Measurements from ENCODE around the gene TNIK. TPM values are rescaled to one million over a fixed set of nuclear protein-coding genes. Genes with fewer than 3 reads are reported as not detected.

TNIK gene
- total and polyA plus RNA-seq, 2 of the 13 experiments (the other 11 are each of a cell fraction or from before 2014, with no cell fraction given), result 0.15 to 0.22 TPM

DNA sequence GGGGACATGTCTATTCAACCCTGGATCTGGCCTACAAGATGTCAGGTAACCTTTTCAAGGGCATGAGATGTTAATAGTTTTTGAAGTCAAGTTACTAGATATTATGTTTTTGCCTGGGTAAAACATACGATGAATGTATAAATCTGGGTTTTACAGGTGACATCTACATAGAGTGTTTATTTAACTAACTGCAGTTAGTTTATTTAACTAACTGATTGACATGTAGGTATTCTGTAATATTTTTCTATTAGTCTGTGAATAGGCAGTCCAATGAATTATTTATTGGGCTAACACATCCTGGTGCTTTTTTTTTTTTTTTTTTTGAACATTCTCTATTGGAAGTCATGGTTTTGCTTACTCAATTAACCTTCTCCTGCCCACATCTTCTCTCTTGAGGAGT is 38.7 kb upstream of the TNIK start:
- Histone ChIP-seq H3K4me1 (ENCODE audit: insufficient read depth, low read length) (no peaks in the 10 kb centered on the region), H3K9ac (ENCODE audit: insufficient read depth, low read depth, low read length) (no peak overlapping the region), H3K9me3 (ENCODE audit: low read length) (no peaks in the 10 kb centered on the region), H3K4me3 (replicated peaks in 1 of 3; ENCODE audit: insufficient read depth in 1 of 3, low read depth in 2 of 3, low read length in 3 of 3) (no peak overlapping the region), H3K4me2 (ENCODE audit: low read depth, low read length) (no peak overlapping the region), H2AFZ (ENCODE audit: low read length) (no peak overlapping the region), H3K27me3 (ENCODE audit: control insufficient read depth in 1 of 2, insufficient read depth in 2 of 2, low read length in 2 of 2) (no peaks in the 10 kb centered on the region; a peak in 1 of 5 replicates), H3K27ac (ENCODE audit: extremely low read length, insufficient read depth, low read length) (no peak overlapping the region), H4K20me1 (ENCODE audit: insufficient read depth, low read length) (no peaks in the 10 kb centered on the region), H3K79me2 (ENCODE audit: insufficient read depth, low read length) (no peaks in the 10 kb centered on the region), H3K36me3 (replicated peaks in 1 of 2; ENCODE audit: control insufficient read depth in 1 of 2, insufficient read depth in 2 of 2, low read length in 2 of 2) (no peaks in the 10 kb centered on the region)
- in situ Hi-C loops (cut with HindIII; ENCODE audit: extremely low pct_ligation_motif_present, low pct_unique_long_range_greater_than_20kb), result no loop called here
- ATAC-seq (no peak), FAIRE-seq (no peak), DNase-seq (ENCODE audit: low spot score) (no peak)
- WGBS (ENCODE audit: low lambda C conversion rate), result 48% methylated on average over 1 of the region's 1 CpG
- no TSS peak for BruUV-seq (replicated peaks)
- POLR2A ChIA-PET, result no interaction called here
- CTCF ChIA-PET (ENCODE audit: low intra/inter-chr PET ratio, low total read pairs), result no interaction called here
- intact Hi-C loops (cut with micrococcal nuclease; ENCODE audit: unreplicated experiment), result no loop called here
- TF ChIP-seq ZNF615 (CRISPR knock-in tag; IDR thresholded peaks at IDR 0.05; ENCODE audit: borderline replicate concordance) (no peak), SNRNP70 (IDR thresholded peaks at IDR 0.05; ENCODE audit: low read depth, low read length) (no peak), ESRRA (CRISPR knock-in tag; IDR thresholded peaks at IDR 0.05; ENCODE audit: low read depth) (no peak), TFE3 (CRISPR knock-in tag; IDR thresholded peaks at IDR 0.05) (no peak)

GRCh38 chr3:171497468-171497867 is 37.3 kb upstream of the TNIK start:
- Histone ChIP-seq H3K4me2 (ENCODE audit: low read depth, low read length) (no peak overlapping the region), H3K27me3 (ENCODE audit: control insufficient read depth in 1 of 2, insufficient read depth in 2 of 2, low read length in 2 of 2) (no peaks in the 10 kb centered on the region; a peak in 1 of 5 replicates), H3K79me2 (ENCODE audit: insufficient read depth, low read length) (no peaks in the 10 kb centered on the region), H3K4me3 (replicated peaks in 1 of 3; ENCODE audit: insufficient read depth in 1 of 3, low read depth in 2 of 3, low read length in 3 of 3) (no peak overlapping the region), H2AFZ (ENCODE audit: low read length) (no peak overlapping the region), H3K36me3 (replicated peaks in 1 of 2; ENCODE audit: control insufficient read depth in 1 of 2, insufficient read depth in 2 of 2, low read length in 2 of 2) (no peaks in the 10 kb centered on the region), H4K20me1 (ENCODE audit: insufficient read depth, low read length) (no peaks in the 10 kb centered on the region), H3K4me1 (ENCODE audit: insufficient read depth, low read length) (no peaks in the 10 kb centered on the region), H3K9ac (ENCODE audit: insufficient read depth, low read depth, low read length) (no peak overlapping the region), H3K27ac (ENCODE audit: extremely low read length, insufficient read depth, low read length) (no peak overlapping the region), H3K9me3 (ENCODE audit: low read length) (no peaks in the 10 kb centered on the region)
- intact Hi-C loops (cut with micrococcal nuclease; ENCODE audit: unreplicated experiment) (no loop called here), in situ Hi-C loops (cut with HindIII; ENCODE audit: extremely low pct_ligation_motif_present, low pct_unique_long_range_greater_than_20kb) (no loop called here)
- FAIRE-seq (no peak), DNase-seq (ENCODE audit: low spot score) (no peak), ATAC-seq (no peak)
- 25% methylated on average over 1 of the region's 1 CpG for WGBS (ENCODE audit: low lambda C conversion rate)
- ChIA-PET POLR2A (no interaction called here), CTCF (ENCODE audit: low intra/inter-chr PET ratio, low total read pairs) (no interaction called here)
- no TSS peak for BruUV-seq (replicated peaks)
- TF ChIP-seq ZFP41 (CRISPR knock-in tag; IDR thresholded peaks at IDR 0.05; ENCODE audit: borderline replicate concordance) (no peak), SNAPC5 (CRISPR knock-in tag; IDR thresholded peaks at IDR 0.05; ENCODE audit: borderline replicate concordance) (no peak), ZNF12 (CRISPR knock-in tag; IDR thresholded peaks at IDR 0.05) (no peak), LBX2 (CRISPR knock-in tag; IDR thresholded peaks at IDR 0.05; ENCODE audit: borderline replicate concordance) (no peak)

Data from HepG2 (cell line).